Measurements from ENCODE around the gene TMEM45B. TPM values are rescaled to one million over a fixed set of nuclear protein-coding genes. Genes with fewer than 3 reads are reported as not detected.

The TMEM45B gene
- total RNA-seq, 1 donor from 2014 or later, result not detected

GRCh38 chr11:129787532-129788155 is 28.0 kb upstream of the TMEM45B start:
- H3K4me3 Mint-ChIP-seq, result no peak overlapping the region
- peaks cover 23% of the 10 kb centered on the region for H3K27me3 Mint-ChIP-seq (ENCODE audit: low read depth)
- no peaks in the 10 kb centered on the region for H3K36me3 Mint-ChIP-seq (ENCODE audit: low read depth)
- no peaks in the 10 kb centered on the region for H3K9me3 Mint-ChIP-seq
- no peak for DNase-seq (ENCODE audit: low read depth, low spot score)
- H3K27ac Mint-ChIP-seq (ENCODE audit: unreplicated experiment), result no peak overlapping the region
- no peak for TF ChIP-seq CTCF (conservative IDR thresholded peaks at IDR 0.05)
- no peaks in the 10 kb centered on the region for H3K4me1 Mint-ChIP-seq

GRCh38 chr11:129788278-129788677 is 27.4 kb upstream of the TMEM45B start:
- no peaks in the 10 kb centered on the region for H3K4me1 Mint-ChIP-seq
- H3K9me3 Mint-ChIP-seq, result no peaks in the 10 kb centered on the region
- H3K27me3 Mint-ChIP-seq (ENCODE audit: low read depth), result peaks cover 23% of the 10 kb centered on the region
- no peaks in the 10 kb centered on the region for H3K36me3 Mint-ChIP-seq (ENCODE audit: low read depth)
- DNase-seq (ENCODE audit: low read depth, low spot score), result no peak
- H3K4me3 Mint-ChIP-seq, result no peak overlapping the region
- no peak for TF ChIP-seq CTCF (conservative IDR thresholded peaks at IDR 0.05)
- H3K27ac Mint-ChIP-seq (ENCODE audit: unreplicated experiment), result no peak overlapping the region

GRCh38 chr11:129790106-129790505 is 25.5 kb upstream of the TMEM45B start:
- no peak for DNase-seq (ENCODE audit: low read depth, low spot score)
- H3K36me3 Mint-ChIP-seq (ENCODE audit: low read depth), result peaks cover 2% of the 10 kb centered on the region
- TF ChIP-seq CTCF (conservative IDR thresholded peaks at IDR 0.05), result no peak
- peaks cover 2% of the 10 kb centered on the region for H3K9me3 Mint-ChIP-seq
- no peaks in the 10 kb centered on the region for H3K4me1 Mint-ChIP-seq
- H3K27ac Mint-ChIP-seq (ENCODE audit: unreplicated experiment), result no peak overlapping the region
- H3K4me3 Mint-ChIP-seq, result no peak overlapping the region
- peaks cover 23% of the 10 kb centered on the region for H3K27me3 Mint-ChIP-seq (ENCODE audit: low read depth)

DNA sequence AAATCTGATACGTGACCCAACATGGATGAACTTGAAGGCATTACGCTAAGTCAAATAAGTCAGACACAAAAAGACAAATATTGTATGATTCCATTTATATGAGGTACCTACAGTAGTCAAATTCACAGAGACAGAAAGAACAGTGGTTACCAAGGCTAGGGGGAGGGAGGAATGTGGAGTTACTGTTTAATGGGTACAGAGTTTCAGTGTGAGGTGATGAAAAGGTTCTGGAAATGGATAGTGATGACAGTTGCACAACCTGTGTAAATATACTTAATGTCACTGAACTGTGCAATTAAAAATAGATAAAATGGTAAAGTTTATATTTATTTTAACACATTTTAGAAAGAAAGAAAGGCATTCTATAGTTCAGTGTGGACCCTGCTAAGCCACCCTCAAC is 24.1 kb upstream of the TMEM45B start:
- Mint-ChIP-seq H3K9me3 (peaks cover 10% of the 10 kb centered on the region), H3K27me3 (ENCODE audit: low read depth) (peaks cover 20% of the 10 kb centered on the region), H3K4me3 (no peak overlapping the region), H3K36me3 (ENCODE audit: low read depth) (peaks cover 2% of the 10 kb centered on the region), H3K4me1 (no peaks in the 10 kb centered on the region), H3K27ac (ENCODE audit: unreplicated experiment) (no peak overlapping the region)
- no peak for DNase-seq (ENCODE audit: low read depth, low spot score)
- TF ChIP-seq CTCF (conservative IDR thresholded peaks at IDR 0.05), result no peak

- Mint-ChIP-seq H3K4me3 (no peak overlapping the region), H3K9me3 (peaks cover 10% of the 10 kb centered on the region), H3K36me3 (ENCODE audit: low read depth) (peaks cover 2% of the 10 kb centered on the region), H3K27me3 (ENCODE audit: low read depth) (peaks cover 20% of the 10 kb centered on the region), H3K27ac (ENCODE audit: unreplicated experiment) (no peak overlapping the region), H3K4me1 (no peaks in the 10 kb centered on the region)
- DNase-seq (ENCODE audit: low read depth, low spot score), result no peak
- no peak for TF ChIP-seq CTCF (conservative IDR thresholded peaks at IDR 0.05)
These were observed 23.0 kb upstream of the TMEM45B start for GRCh38 chr11:129792663-129793062.

Measured in neural crest cell (in vitro differentiated cells).